ENCODE measurements around the gene STK32C.

Gene STK32C

GRCh38 chr10:132209978-132210530 is 97.7 kb downstream of the STK32C start:
- no peak for DNase-seq (ENCODE audit: low spot score)

- DNase-seq (ENCODE audit: low spot score) = peak; percentile 77
Measured at GRCh38 chr10:132209130-132209529, 98.6 kb downstream of the STK32C start.

- no peak for DNase-seq (ENCODE audit: low spot score)
Measured at GRCh38 chr10:132208462-132209050, 99.2 kb downstream of the STK32C start.

- no peak for DNase-seq (ENCODE audit: low spot score)
Measured at GRCh38 chr10:132207536-132208461, 100.0 kb downstream of the STK32C start.

- DNase-seq (ENCODE audit: low spot score) = no peak
Measured at GRCh38 chr10:132206806-132207535, 100.8 kb downstream of the STK32C start.

GRCh38 chr10:132206377-132206745 is 101.4 kb downstream of the STK32C start:
- no peak for DNase-seq (ENCODE audit: low spot score)

GRCh38 chr10:132205650-132206376 is 101.9 kb downstream of the STK32C start:
- DNase-seq (ENCODE audit: low spot score) = no peak

- no peak for DNase-seq (ENCODE audit: low spot score)
Measured at GRCh38 chr10:132204781-132205473, 102.8 kb downstream of the STK32C start.

- DNase-seq (ENCODE audit: low spot score) = no peak
Measured at GRCh38 chr10:132204078-132204780, 103.5 kb downstream of the STK32C start.

- no peak for DNase-seq (ENCODE audit: low spot score)
Measured at GRCh38 chr10:132203256-132204077, 104.3 kb downstream of the STK32C start.

GRCh38 chr10:132202070-132202970 is 105.4 kb downstream of the STK32C start:
- DNase-seq (ENCODE audit: low spot score) = no peak

- DNase-seq (ENCODE audit: low spot score) = no peak
Measured at GRCh38 chr10:132201111-132201969, 106.4 kb downstream of the STK32C start.

GRCh38 chr10:132200344-132201110 is 107.2 kb downstream of the STK32C start:
- DNase-seq (ENCODE audit: low spot score) = no peak

GRCh38 chr10:132199854-132200311 is 107.9 kb downstream of the STK32C start:
- DNase-seq (ENCODE audit: low spot score) = no peak

- no peak for DNase-seq (ENCODE audit: low spot score)
Measured at GRCh38 chr10:132199268-132199853, 108.4 kb downstream of the STK32C start.
